HFFc6 (cell line): ENCODE data around the gene TGFB2. TPM values are rescaled to one million over a fixed set of nuclear protein-coding genes. Genes with fewer than 3 reads are reported as not detected.

Experiments used
- DNase-seq: peaks from one replicate; pipeline ENCODE4 v3.0.0-alpha.2; 2018
- H3K27ac Mint-ChIP-seq: 2 replicates; pipeline ENCODE4 v1.8.0; 2020; ENCODE audit warnings: mild to moderate bottlenecking, mixed read lengths
- H3K27me3 Mint-ChIP-seq: 2 replicates; pipeline ENCODE4 v1.8.0; 2021; ENCODE audit warnings: mild to moderate bottlenecking, moderate library complexity, mixed read lengths; ENCODE audit not compliant: insufficient read depth
- H3K36me3 Mint-ChIP-seq: 2 replicates; pipeline ENCODE4 v1.8.0; 2021; ENCODE audit warnings: low read depth, mixed read lengths
- H3K4me1 Mint-ChIP-seq: 2 replicates; pipeline ENCODE4 v1.8.0; 2020; ENCODE audit warnings: low read depth, mixed read lengths
- H3K4me3 Mint-ChIP-seq: 2 replicates; pipeline ENCODE4 v1.8.0; 2020; ENCODE audit warnings: mild to moderate bottlenecking, moderate library complexity, mixed read lengths
- H3K9me3 Mint-ChIP-seq: 2 replicates; pipeline ENCODE4 v1.8.0; 2020; ENCODE audit warnings: mild to moderate bottlenecking, mixed read lengths
- total RNA-seq, 6 experiments: library from RNA; stranded (reverse); fragmentation: NEBNext Ultra II Directional; extraction: Animal tissue kit (Norgen Biotek cat#: 25700); gene quantifications; 2 replicates in 1 of 6; 3 replicates in 5 of 6; pipeline ENCODE4 v1.2.3, GENCODE V29; 2021
- TF ChIP-seq, protein P1 (sequence below): fragments of 200-600 bp; sonication (generic); IDR thresholded peaks from 2 replicates; pipeline ENCODE4 v1.5.0; 2021; ENCODE audit warnings: antibody characterized with exemption, mild to moderate bottlenecking

TGFB2 gene
- total RNA-seq, 6 experiments from 2014 or later, result 2.0 to 11.8 (median 2.5) TPM

DNA sequence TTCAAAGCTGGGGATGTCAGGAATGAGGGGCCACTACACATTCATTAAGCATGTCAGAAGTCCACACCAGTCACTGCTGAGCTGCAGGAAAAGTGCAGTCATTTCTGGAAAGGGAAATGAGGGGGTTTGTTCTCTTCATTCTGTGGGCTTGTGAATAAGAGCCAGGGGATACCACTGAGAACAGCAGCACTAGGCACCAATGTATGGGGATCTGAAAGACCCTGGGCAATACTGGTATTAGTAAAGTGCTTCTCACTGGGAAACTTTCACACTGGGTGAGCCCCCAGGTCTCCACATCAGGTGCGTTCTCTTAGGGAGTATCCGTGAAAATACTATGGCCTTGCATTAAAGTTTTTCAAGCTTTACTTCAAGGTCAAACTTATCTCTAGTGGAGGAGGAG is 49.9 kb downstream of the TGFB2 start:
- Mint-ChIP-seq H3K9me3 (no peaks in the 10 kb centered on the region), H3K27ac (no peak overlapping the region)
- TF ChIP-seq, protein P1, sequence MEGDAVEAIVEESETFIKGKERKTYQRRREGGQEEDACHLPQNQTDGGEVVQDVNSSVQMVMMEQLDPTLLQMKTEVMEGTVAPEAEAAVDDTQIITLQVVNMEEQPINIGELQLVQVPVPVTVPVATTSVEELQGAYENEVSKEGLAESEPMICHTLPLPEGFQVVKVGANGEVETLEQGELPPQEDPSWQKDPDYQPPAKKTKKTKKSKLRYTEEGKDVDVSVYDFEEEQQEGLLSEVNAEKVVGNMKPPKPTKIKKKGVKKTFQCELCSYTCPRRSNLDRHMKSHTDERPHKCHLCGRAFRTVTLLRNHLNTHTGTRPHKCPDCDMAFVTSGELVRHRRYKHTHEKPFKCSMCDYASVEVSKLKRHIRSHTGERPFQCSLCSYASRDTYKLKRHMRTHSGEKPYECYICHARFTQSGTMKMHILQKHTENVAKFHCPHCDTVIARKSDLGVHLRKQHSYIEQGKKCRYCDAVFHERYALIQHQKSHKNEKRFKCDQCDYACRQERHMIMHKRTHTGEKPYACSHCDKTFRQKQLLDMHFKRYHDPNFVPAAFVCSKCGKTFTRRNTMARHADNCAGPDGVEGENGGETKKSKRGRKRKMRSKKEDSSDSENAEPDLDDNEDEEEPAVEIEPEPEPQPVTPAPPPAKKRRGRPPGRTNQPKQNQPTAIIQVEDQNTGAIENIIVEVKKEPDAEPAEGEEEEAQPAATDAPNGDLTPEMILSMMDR, result no peak

DNA sequence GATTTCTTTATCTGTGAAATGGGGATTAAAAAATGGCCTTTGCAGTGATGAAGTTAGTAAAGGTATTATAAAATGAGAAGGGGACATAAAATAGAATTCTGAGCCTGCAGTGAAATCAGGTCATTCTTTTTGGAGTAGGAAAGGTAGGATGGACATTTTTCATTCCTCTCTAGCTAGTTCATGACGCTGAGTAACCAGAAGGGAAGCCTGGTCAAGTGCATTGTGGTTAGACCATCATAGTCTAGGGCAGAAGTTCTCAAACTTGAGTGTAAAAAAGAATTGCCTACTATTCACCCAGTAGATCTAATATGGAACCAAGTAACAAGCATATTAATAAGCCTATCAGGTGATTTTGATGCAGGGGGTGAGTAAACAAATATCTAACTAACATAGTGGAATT is 50.8 kb downstream of the TGFB2 start:
- Mint-ChIP-seq H3K36me3 (peaks cover 3% of the 10 kb centered on the region; the same call in 1 of the 2 replicates), H3K27me3 (peaks cover 3% of the 10 kb centered on the region; the same call in 1 of the 2 replicates), H3K9me3 (peaks cover 7% of the 10 kb centered on the region), H3K4me3 (no peak overlapping the region), H3K27ac (no peak overlapping the region), H3K4me1 (peaks cover 20% of the 10 kb centered on the region)
- TF ChIP-seq, protein P1, result no peak
- DNase-seq, result peak; percentile 16

More for the DNA sequence above, 49.9 kb downstream of the TGFB2 start:
- no peak overlapping the region for H3K4me3 Mint-ChIP-seq
- H3K4me1 Mint-ChIP-seq, result peaks cover 26% of the 10 kb centered on the region
- DNase-seq, result no peak
- H3K36me3 Mint-ChIP-seq, result no peaks in the 10 kb centered on the region
- no peaks in the 10 kb centered on the region; the same call in 1 of the 2 replicates for H3K27me3 Mint-ChIP-seq

DNA sequence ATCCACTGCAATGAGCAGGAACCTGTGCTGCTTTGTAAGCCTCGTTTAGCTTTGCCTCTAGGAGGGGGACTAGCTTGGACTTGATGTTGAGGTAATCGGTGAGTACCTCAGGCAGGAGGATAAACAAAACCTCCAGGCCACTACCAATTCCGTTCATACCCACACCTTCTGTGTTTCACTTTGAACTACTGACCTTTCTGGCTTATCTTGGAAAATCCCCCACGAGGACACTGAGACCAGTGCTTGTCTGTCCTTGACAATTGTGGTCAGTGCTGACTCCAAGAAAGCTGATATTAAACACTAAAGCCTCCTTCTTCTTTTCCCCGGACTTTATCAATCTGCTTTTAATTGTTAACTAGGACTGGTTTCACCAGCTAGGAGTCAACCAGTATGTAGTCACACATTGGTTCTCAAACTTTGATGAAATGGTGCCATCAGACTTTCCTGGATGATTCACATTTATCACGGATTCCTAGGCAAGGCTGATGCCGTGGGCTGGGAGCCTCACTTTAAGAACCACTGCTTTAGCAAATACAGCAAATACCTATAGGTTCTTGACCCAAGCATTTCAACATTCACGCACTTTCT is 52.7 kb downstream of the TGFB2 start:
- H3K27ac Mint-ChIP-seq, result no peak overlapping the region
- H3K4me1 Mint-ChIP-seq, result peaks cover 18% of the 10 kb centered on the region
- peaks cover 16% of the 10 kb centered on the region; the same call in 1 of the 2 replicates for H3K36me3 Mint-ChIP-seq
- TF ChIP-seq, protein P1, result no peak
- no peak for DNase-seq
- peaks cover 14% of the 10 kb centered on the region for H3K9me3 Mint-ChIP-seq
- H3K27me3 Mint-ChIP-seq, result peaks cover 3% of the 10 kb centered on the region; the same call in 1 of the 2 replicates
- H3K4me3 Mint-ChIP-seq, result no peak overlapping the region

DNA sequence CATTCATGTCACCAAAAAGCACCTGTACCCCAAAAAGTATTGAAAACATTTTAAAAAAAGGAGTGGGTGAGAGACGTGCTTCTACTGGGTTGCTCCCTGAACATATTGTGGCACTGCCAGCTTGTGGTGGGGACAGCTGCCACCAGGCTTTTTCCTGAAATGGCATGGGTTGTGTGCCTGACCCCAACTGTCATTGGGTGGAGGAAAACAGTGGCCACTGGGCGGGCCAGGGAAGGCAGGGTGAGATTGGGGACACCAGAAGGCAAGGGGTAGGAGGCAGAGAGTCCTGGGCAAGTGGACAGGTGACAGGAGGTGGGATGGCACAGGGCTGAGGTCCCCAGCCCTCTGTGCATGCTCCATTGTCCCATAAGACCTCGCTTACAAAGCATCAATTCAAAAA is 55.5 kb downstream of the TGFB2 start:
- Mint-ChIP-seq H3K27ac (no peak overlapping the region), H3K4me3 (no peak overlapping the region), H3K36me3 (peaks cover 16% of the 10 kb centered on the region; the same call in 1 of the 2 replicates)

DNA sequence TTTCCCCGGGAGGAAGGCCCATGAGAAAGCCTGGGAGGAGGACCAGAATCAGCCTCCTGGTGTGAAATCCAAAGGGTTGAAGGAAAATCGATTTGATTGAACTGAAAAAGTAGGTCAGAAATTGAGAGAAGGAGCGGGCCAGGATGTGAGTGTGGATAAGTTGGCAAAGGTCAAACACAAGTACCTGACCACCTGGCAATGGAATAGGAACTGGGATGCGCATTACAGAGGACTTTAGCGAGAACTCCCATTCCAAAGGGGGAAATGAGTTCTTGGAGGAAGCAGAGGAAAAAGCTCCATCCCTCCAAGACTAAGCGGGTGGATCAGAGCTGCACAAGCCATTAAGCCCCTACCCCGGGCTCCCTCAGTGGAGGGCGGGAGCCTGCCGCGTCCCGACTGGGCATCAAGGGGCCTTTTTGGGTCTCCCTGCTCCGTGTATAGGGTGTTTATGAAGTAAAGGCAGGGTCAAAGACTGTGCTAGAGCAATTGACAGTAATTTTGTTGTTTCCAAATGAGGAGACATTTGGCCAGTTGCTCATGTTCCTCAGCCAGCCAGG is 56.4 kb downstream of the TGFB2 start:
- TF ChIP-seq, protein P1, result no peak
- peaks cover 16% of the 10 kb centered on the region; the same call in 1 of the 2 replicates for H3K36me3 Mint-ChIP-seq

More for the DNA sequence above, 55.5 kb downstream of the TGFB2 start:
- Mint-ChIP-seq H3K27me3 (peaks cover 3% of the 10 kb centered on the region; the same call in 1 of the 2 replicates), H3K4me1 (peaks cover 18% of the 10 kb centered on the region), H3K9me3 (peaks cover 14% of the 10 kb centered on the region)
- TF ChIP-seq, protein P1, result no peak
- DNase-seq, result no peak

More for the DNA sequence above, 56.4 kb downstream of the TGFB2 start:
- Mint-ChIP-seq H3K9me3 (peaks cover 14% of the 10 kb centered on the region), H3K4me1 (peaks cover 11% of the 10 kb centered on the region), H3K27ac (no peak overlapping the region), H3K27me3 (peaks cover 3% of the 10 kb centered on the region; the same call in 1 of the 2 replicates), H3K4me3 (no peak overlapping the region)
- no peak for DNase-seq
